Adrenal gland (tissue), 12 donors: ENCODE data around the gene PIEZO1. TPM values are rescaled to one million over a fixed set of nuclear protein-coding genes. Genes with fewer than 3 reads are reported as not detected.

Experiments used
- DNase-seq, 7 donors: peaks; one replicate each; pipeline ENCODE4 v3.0.0-alpha.2; 2019 to 2020
- H3K27ac ChIP-seq, 5 donors: fragments of 200-600 bp; sonication (generic) in 4 of 5; 1 replicate in 3 of 5; 2 replicates in 2 of 5; pipeline versions ENCODE4 v1.5.1 to v1.8.0; 2016 to 2020; ENCODE audit warnings: mild to moderate bottlenecking in 1 of 5
- H3K27me3 ChIP-seq: fragments of 200-600 bp; 2 replicates; pipeline ENCODE4 v1.8.0; 2021
- H3K36me3 ChIP-seq, 2 donors: fragments of 200-600 bp; replicated peaks in 1 of 2; 1 replicate in 1 of 2; 2 replicates in 1 of 2; pipeline versions ENCODE4 v1.5.1 to v1.8.0; 2018 to 2022
- H3K4me1 ChIP-seq, 2 donors: fragments of 200-600 bp; replicated peaks in 1 of 2; 1 replicate in 1 of 2; 2 replicates in 1 of 2; pipeline versions ENCODE4 v1.5.1 to v1.8.0; 2018 to 2021
- H3K4me3 ChIP-seq, 4 donors: fragments of 200-600 bp; sonication (generic) in 3 of 4; one replicate each; pipeline ENCODE4 v1.5.1; 2016 to 2018
- H3K9me3 ChIP-seq, 3 donors: fragments of 200-600 bp; sonication (generic) in 1 of 3; replicated peaks in 1 of 3; 1 replicate in 2 of 3; 2 replicates in 1 of 3; pipeline versions ENCODE4 v1.5.1 to v1.8.0; 2016 to 2021
- POLR2A ChIP-seq, 2 donors: fragments of 450-650 bp; IDR thresholded peaks; one replicate each; pipeline ENCODE4 v1.6.1; 2017; ENCODE audit warnings: antibody characterized with exemption in 2 of 2, mild to moderate bottlenecking in 2 of 2, moderate library complexity in 1 of 2
- WGBS, 4 donors: extraction: QIAGEN DNeasy Blood & Tissue Kit in 2 of 4; methylation state at CpG; one replicate each; pipeline versions ENCODE4 v1.1.5 to v1.1.7; 2013 to 2017; 5-methylcytosine and 5-hydroxymethylcytosine counted together
- intact Hi-C, 2 donors: fragments of 100-400 bp; cut with DNase I; formaldehyde crosslinking; loops; one replicate each; pipeline versions ENCODE4 v1.14.1 to v1.15.0; 2022 to 2023
- polyA plus RNA-seq, 3 donors: library from polyadenylated mRNA; stranded (reverse); fragments of 200-250 nt in 2 of 3; fragments of 350-450 nt in 1 of 3; fragmentation: Illumina TruSeq in 1 of 3; extraction: RNeasy Lipid Tissue Mini Kit (QIAGEN cat#74804) in 1 of 3; gene quantifications; one replicate each; pipeline ENCODE4 v1.2.3, GENCODE V29; 2013 to 2014
- total RNA-seq, 9 donors: library from RNA; depleted of rRNA in 4 of 9; stranded (reverse); fragments of >200 nt in 4 of 9; fragments of 120-200 nt in 1 of 9; fragmentation: NEBNext Ultra II Directional in 1 of 9; extraction: Animal tissue kit (Norgen Biotek cat#: 25700) in 1 of 9; gene quantifications; one replicate each; pipeline versions ENCODE4 v1.1.0 to v1.2.4, GENCODE V29; 2013 to 2023
- TF ChIP-seq, protein P1 (sequence below), 6 experiments: fragments of 450-650 bp in 4 of 6; fragments of 200-600 bp in 2 of 6; sonication (generic) in 1 of 6; IDR thresholded peaks; 1 replicate in 5 of 6; 2 replicates in 1 of 6; pipeline versions ENCODE4 v1.5.1 to v1.8.0; 2016 to 2021; ENCODE audit warnings: antibody characterized with exemption in 6 of 6, mild to moderate bottlenecking in 2 of 6, moderate library complexity in 1 of 6
- donor health status: healthy with polysubstance abuse.
- donor health status: Bipolar disorder and iron deficiency.
- donor health status: DM: yes; HTN: yes; CAD: no.
- donor health status: DM: no; HTN: no; CAD: no.
- donor health status: DM: no; HTN: no; CAD: no.
- donor health status: DM: yes; HTN: yes; CAD: no.

PIEZO1 gene
- total and polyA plus RNA-seq, 12 donors: 7.9 to 327 (median 92.4) TPM

DNA sequence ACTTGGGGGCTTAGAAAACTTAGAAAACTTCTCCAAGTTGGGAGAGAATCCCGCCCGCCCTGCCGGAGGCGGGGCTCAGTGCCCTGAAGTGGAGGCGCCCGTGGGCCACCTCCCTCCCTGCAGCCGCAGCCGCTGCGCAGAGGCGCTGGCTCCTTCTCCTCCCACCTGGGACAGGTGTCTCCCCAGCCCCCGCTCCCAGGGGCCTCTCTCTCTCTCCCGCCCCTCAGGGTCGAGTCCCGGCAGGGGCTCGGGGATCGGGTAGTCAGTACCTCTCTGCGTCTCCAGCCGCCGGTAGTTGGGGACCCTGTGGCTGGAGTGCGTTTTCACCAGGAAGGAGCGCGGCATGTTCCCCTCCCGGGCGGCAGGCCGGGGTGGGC is 99.0 kb downstream of the PIEZO1 start:
- peak overlapping the region in 1 of 5 donors; percentile 18 for H3K27ac ChIP-seq
- H3K27me3 ChIP-seq: peaks cover 20% of the 10 kb centered on the region
- H3K4me3 ChIP-seq: peak overlapping the region in 2 of 4 donors; percentile 51 to 54
- 0 to 1% (median 1%) methylated on average over 8 to 25 of the region's 25 CpGs for WGBS, 4 donors
- no peaks in the 10 kb centered on the region for H3K36me3 ChIP-seq
- intact Hi-C loops: loop anchor here in 1 of 2 donors (2.0 kb wide), 1 partner anchor 25 kb away; no protein-coding TSS in a partner anchor
- H3K4me1 ChIP-seq: peaks cover 13 to 26% of the 10 kb centered on the region in 2 donors
- DNase-seq: no peak
- TF ChIP-seq, protein P1, sequence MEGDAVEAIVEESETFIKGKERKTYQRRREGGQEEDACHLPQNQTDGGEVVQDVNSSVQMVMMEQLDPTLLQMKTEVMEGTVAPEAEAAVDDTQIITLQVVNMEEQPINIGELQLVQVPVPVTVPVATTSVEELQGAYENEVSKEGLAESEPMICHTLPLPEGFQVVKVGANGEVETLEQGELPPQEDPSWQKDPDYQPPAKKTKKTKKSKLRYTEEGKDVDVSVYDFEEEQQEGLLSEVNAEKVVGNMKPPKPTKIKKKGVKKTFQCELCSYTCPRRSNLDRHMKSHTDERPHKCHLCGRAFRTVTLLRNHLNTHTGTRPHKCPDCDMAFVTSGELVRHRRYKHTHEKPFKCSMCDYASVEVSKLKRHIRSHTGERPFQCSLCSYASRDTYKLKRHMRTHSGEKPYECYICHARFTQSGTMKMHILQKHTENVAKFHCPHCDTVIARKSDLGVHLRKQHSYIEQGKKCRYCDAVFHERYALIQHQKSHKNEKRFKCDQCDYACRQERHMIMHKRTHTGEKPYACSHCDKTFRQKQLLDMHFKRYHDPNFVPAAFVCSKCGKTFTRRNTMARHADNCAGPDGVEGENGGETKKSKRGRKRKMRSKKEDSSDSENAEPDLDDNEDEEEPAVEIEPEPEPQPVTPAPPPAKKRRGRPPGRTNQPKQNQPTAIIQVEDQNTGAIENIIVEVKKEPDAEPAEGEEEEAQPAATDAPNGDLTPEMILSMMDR (IDR thresholded peaks at IDR 0.05): no peak
- no peak for TF ChIP-seq POLR2A (IDR thresholded peaks at IDR 0.05)
- no peaks in the 10 kb centered on the region for H3K9me3 ChIP-seq

- Histone ChIP-seq H3K27me3 (peaks cover 20% of the 10 kb centered on the region), H3K27ac (peak overlapping the region in 1 of 5 donors; percentile 17), H3K9me3 (no peaks in the 10 kb centered on the region), H3K4me3 (peak overlapping the region in 2 of 4 donors; percentile 51 to 54), H3K36me3 (no peaks in the 10 kb centered on the region), H3K4me1 (peaks cover 13 to 26% of the 10 kb centered on the region in 2 donors)
- WGBS, 4 donors: 2 to 8% (median 5%) methylated on average over 7 to 33 of the region's 33 CpGs
- TF ChIP-seq, protein P1 (IDR thresholded peaks at IDR 0.05): peak; percentile 39 to 65 (median 56)
- TF ChIP-seq POLR2A (IDR thresholded peaks at IDR 0.05): no peak
- peak in 5 of 7 donors; percentile 52 to 75 (median 67) for DNase-seq
- intact Hi-C loops: loop anchor here in 1 of 2 donors (2.0 kb wide), 1 partner anchor 25 kb away; no protein-coding TSS in a partner anchor
Observed at GRCh38 chr16:88685156-88686061, 99.6 kb downstream of the PIEZO1 start.

DNA sequence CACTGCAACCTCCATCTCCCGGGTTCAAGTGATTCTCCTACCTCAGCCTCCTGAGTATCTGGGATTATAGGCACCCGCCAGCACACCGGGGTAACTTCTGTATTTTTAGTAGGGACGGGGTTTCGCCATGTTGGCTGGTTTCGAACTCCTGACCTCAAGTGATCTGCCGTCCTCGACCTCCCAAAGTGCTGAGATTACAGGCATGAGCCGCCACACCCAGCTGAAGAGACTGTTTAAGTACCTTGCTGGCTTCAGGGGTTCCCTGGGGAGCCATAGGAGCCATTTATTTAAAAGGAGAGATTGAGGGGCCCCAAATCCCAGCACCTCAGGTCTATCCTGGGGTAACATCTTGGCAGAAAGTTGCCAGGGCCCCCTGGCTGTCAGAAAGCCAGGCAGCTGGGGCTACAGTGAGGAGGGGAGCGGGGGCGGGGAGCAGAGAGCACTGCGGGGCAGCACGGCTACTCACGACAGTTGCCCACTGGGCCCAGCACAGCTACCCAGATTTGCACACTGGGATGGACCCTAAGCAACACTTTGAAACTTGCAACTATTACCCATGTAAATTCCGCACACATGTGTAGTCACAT is 100.4 kb downstream of the PIEZO1 start:
- peak overlapping the region in 1 of 5 donors; percentile 17 for H3K27ac ChIP-seq
- DNase-seq: no peak
- H3K4me1 ChIP-seq: peaks cover 13 to 26% of the 10 kb centered on the region in 2 donors
- intact Hi-C loops: no loop called here
- TF ChIP-seq POLR2A (IDR thresholded peaks at IDR 0.05): no peak
- TF ChIP-seq, protein P1 (IDR thresholded peaks at IDR 0.05): no peak
- H3K4me3 ChIP-seq: no peak overlapping the region
- WGBS, 4 donors: 43 to 74% (median 56%) methylated on average over 5 to 15 of the region's 15 CpGs
- peaks cover 20% of the 10 kb centered on the region for H3K27me3 ChIP-seq
- H3K36me3 ChIP-seq: no peaks in the 10 kb centered on the region
- H3K9me3 ChIP-seq: no peaks in the 10 kb centered on the region
